H1 (cell line): ENCODE results near the gene RCSD1. TPM values are rescaled to one million over a fixed set of nuclear protein-coding genes. Genes with fewer than 3 reads are reported as not detected.

ENCODE experiments used
- CTCF ChIA-PET: fragments of 300-600 bp; sonication (Branson Sonifier 250); formaldehyde crosslinking; loops from one replicate; lab custom pipeline; 2021; ENCODE audit not compliant: partially characterized antibody; lab: Charles Lee
- POLR2A ChIA-PET: fragments of 300-600 bp; sonication (Branson Sonifier 250); formaldehyde crosslinking; loops from one replicate; lab custom pipeline; 2021; ENCODE audit warnings: inconsistent platforms; ENCODE audit not compliant: partially characterized antibody; lab: Charles Lee
- DNase-seq, 2 experiments: peaks; one replicate each; pipeline versions ENCODE4 v3.0.0 to v3.0.0-alpha.2; 2010 to 2022; ENCODE audit warnings: low spot score in 2 of 2, low read depth in 1 of 2, mixed read lengths in 1 of 2
- FAIRE-seq: peaks from 2 replicates; lab custom pipeline; 2011; peaks lifted over from hg19 to GRCh38; lab: Jason Lieb, UNC
- H2AFZ ChIP-seq: 2 replicates; pipeline ENCODE4 v1.8.1; 2012; ENCODE audit warnings: low read length, inconsistent platforms
- H2AK5ac ChIP-seq: 2 replicates; pipeline ENCODE4 v1.6.1; 2013; ENCODE audit warnings: low read depth, low read length
- H2BK120ac ChIP-seq: replicated peaks from 2 replicates; pipeline ENCODE3; 2013; ENCODE audit warnings: low read depth, low read length, inconsistent platforms
- H2BK12ac ChIP-seq: 2 replicates; pipeline ENCODE4 v1.6.1; 2013; ENCODE audit warnings: low read depth, low read length
- H2BK15ac ChIP-seq: 2 replicates; pipeline ENCODE4 v1.6.1; 2013; ENCODE audit warnings: low read length
- H2BK20ac ChIP-seq: 2 replicates; pipeline ENCODE4 v1.6.1; 2013; ENCODE audit warnings: low read length
- H2BK5ac ChIP-seq: 2 replicates; pipeline ENCODE4 v1.6.1; 2013; ENCODE audit warnings: low read depth, low read length
- H3K14ac ChIP-seq: 2 replicates; pipeline ENCODE4 v1.6.1; 2013; ENCODE audit warnings: inconsistent platforms; ENCODE audit not compliant: insufficient read length
- H3K18ac ChIP-seq: 2 replicates; pipeline ENCODE4 v1.6.1; 2013; ENCODE audit warnings: low read length; ENCODE audit errors: extremely low read depth
- H3K23ac ChIP-seq: 2 replicates; pipeline ENCODE4 v1.6.1; 2013; ENCODE audit warnings: inconsistent platforms; ENCODE audit not compliant: insufficient read length
- H3K23me2 ChIP-seq: 2 replicates; pipeline ENCODE4 v1.6.1; 2013; ENCODE audit warnings: low read depth, low read length
- H3K27ac ChIP-seq: 2 replicates; pipeline ENCODE4 v1.6.1; 2011; ENCODE audit warnings: low read depth, low read length, inconsistent platforms
- H3K27me3 ChIP-seq, 4 experiments: replicated peaks in 1 of 4; 1 replicate in 1 of 4; 2 replicates in 3 of 4; pipeline versions ENCODE4 v1.6.1 to v1.8.1; 2011 to 2013; ENCODE audit warnings: low read length in 3 of 4, mild to moderate bottlenecking in 3 of 4, inconsistent platforms in 2 of 4, mixed read lengths in 2 of 4, moderate library complexity in 1 of 4; ENCODE audit not compliant: control insufficient read depth in 3 of 4, insufficient read depth in 3 of 4; ENCODE audit errors: extremely low read depth in 1 of 4
- H3K36me3 ChIP-seq, 4 experiments: 2 replicates each; pipeline versions ENCODE4 v1.6.1 to v1.8.1; 2011 to 2013; ENCODE audit warnings: mild to moderate bottlenecking in 4 of 4, low read length in 3 of 4, moderate library complexity in 2 of 4, control low read depth in 1 of 4, inconsistent platforms in 1 of 4; ENCODE audit not compliant: insufficient read depth in 4 of 4, control insufficient read depth in 2 of 4
- H3K4ac ChIP-seq: replicated peaks from 2 replicates; pipeline ENCODE3; 2013; ENCODE audit warnings: low read length, low read depth, mixed read lengths, inconsistent platforms; ENCODE audit not compliant: insufficient read length
- H3K4me1 ChIP-seq, 4 experiments: replicated peaks in 1 of 4; 1 replicate in 1 of 4; 2 replicates in 3 of 4; pipeline versions ENCODE4 v1.6.1 to v1.8.1; 2011 to 2013; ENCODE audit warnings: low read length in 3 of 4, inconsistent platforms in 2 of 4, mixed read lengths in 1 of 4; ENCODE audit not compliant: insufficient read depth in 4 of 4, control insufficient read depth in 3 of 4
- H3K4me2 ChIP-seq, 2 experiments: 2 replicates each; pipeline versions ENCODE4 v1.6.1 to v1.8.1; 2011 to 2013; ENCODE audit warnings: low read depth in 2 of 2, low read length in 2 of 2, control low read depth in 1 of 2, inconsistent platforms in 1 of 2, mild to moderate bottlenecking in 1 of 2; ENCODE audit not compliant: insufficient read depth in 1 of 2
- H3K4me3 ChIP-seq, 4 experiments: fragments of 200-600, 300-600 bp in 1 of 4; sonication (generic), shearing (Covaris generic), sonication (Bioruptor Twin) in 1 of 4; 2 replicates each; pipeline versions ENCODE4 v1.5.1 to v1.8.1; 2011 to 2016; ENCODE audit warnings: low read length in 4 of 4, low read depth in 3 of 4, control low read depth in 2 of 4, inconsistent platforms in 2 of 4, mild to moderate bottlenecking in 2 of 4, mixed read lengths in 1 of 4, moderate library complexity in 1 of 4; ENCODE audit not compliant: insufficient read depth in 2 of 4; ENCODE audit errors: extremely low read depth in 1 of 4
- H3K56ac ChIP-seq: replicated peaks from 2 replicates; pipeline ENCODE3; 2013; ENCODE audit warnings: low read depth, mild to moderate bottlenecking, mixed read lengths, low read length, inconsistent platforms; ENCODE audit not compliant: insufficient read length
- H3K79me1 ChIP-seq: 2 replicates; pipeline ENCODE4 v1.6.1; 2013; ENCODE audit warnings: low read depth, low read length, control low read depth
- H3K79me2 ChIP-seq, 2 experiments: 2 replicates each; pipeline versions ENCODE4 v1.6.1 to v1.8.1; 2012 to 2013; ENCODE audit warnings: low read length in 2 of 2, mild to moderate bottlenecking in 2 of 2, inconsistent platforms in 1 of 2; ENCODE audit not compliant: insufficient read depth in 2 of 2, control insufficient read depth in 1 of 2
- H3K9ac ChIP-seq, 4 experiments: replicated peaks in 1 of 4; 1 replicate in 1 of 4; 2 replicates in 3 of 4; pipeline versions ENCODE4 v1.6.1 to v1.8.1; 2011 to 2013; ENCODE audit warnings: low read depth in 3 of 4, low read length in 3 of 4, control low read depth in 2 of 4, mild to moderate bottlenecking in 2 of 4, moderate library complexity in 2 of 4, inconsistent platforms in 1 of 4; ENCODE audit errors: extremely low read depth in 1 of 4
- H3K9me3 ChIP-seq, 2 experiments: 2 replicates each; pipeline versions ENCODE4 v1.6.1 to v1.8.1; 2012 to 2013; ENCODE audit warnings: mild to moderate bottlenecking in 2 of 2, moderate library complexity in 2 of 2, control low read depth in 1 of 2, inconsistent platforms in 1 of 2, low read depth in 1 of 2, low read length in 1 of 2, mixed read lengths in 1 of 2; ENCODE audit not compliant: insufficient read depth in 2 of 2
- H4K20me1 ChIP-seq, 2 experiments: replicated peaks in 1 of 2; 2 replicates each; pipeline versions ENCODE3 to v1.8.1; 2011 to 2013; ENCODE audit warnings: inconsistent platforms in 2 of 2, low read length in 2 of 2, mild to moderate bottlenecking in 1 of 2; ENCODE audit not compliant: insufficient read depth in 2 of 2, control insufficient read depth in 1 of 2
- H4K5ac ChIP-seq: 2 replicates; pipeline ENCODE4 v1.6.1; 2013; ENCODE audit warnings: low read length, low read depth, mixed read lengths, inconsistent platforms; ENCODE audit not compliant: insufficient read length
- H4K8ac ChIP-seq: 2 replicates; pipeline ENCODE4 v1.8.0; 2013; ENCODE audit warnings: mild to moderate bottlenecking, moderate library complexity, low read length, inconsistent platforms; ENCODE audit not compliant: insufficient read depth; ENCODE audit errors: extremely low read depth
- H4K91ac ChIP-seq: replicated peaks from 2 replicates; pipeline ENCODE3; 2013; ENCODE audit warnings: low read length, mixed read lengths, inconsistent platforms; ENCODE audit not compliant: insufficient read length
- ASH2L ChIP-seq: fragments of 200-600, 300-600 bp; sonication (generic); IDR thresholded peaks from one replicate; pipeline ENCODE4 v1.7.1; 2017; ENCODE audit warnings: low read length
- NANOG ChIP-seq: IDR thresholded peaks from 2 replicates; pipeline ENCODE4 v1.6.1; 2011; ENCODE audit warnings: low read length, low read depth, mild to moderate bottlenecking, inconsistent platforms; ENCODE audit not compliant: insufficient read depth, poor library complexity, severe bottlenecking
- PHF8 ChIP-seq: fragments of 200-600 bp; sonication (generic); conservative IDR thresholded peaks from 2 replicates; pipeline ENCODE4 v1.7.1; 2012; ENCODE audit warnings: low read depth, mild to moderate bottlenecking, inconsistent platforms, low read length, moderate library complexity
- RBBP5 ChIP-seq: IDR thresholded peaks from 2 replicates; pipeline ENCODE4 v1.7.1; 2012; ENCODE audit warnings: low read depth, mild to moderate bottlenecking, inconsistent platforms, low read length, moderate library complexity, borderline replicate concordance
- RNF2 ChIP-seq: fragments of 200-900, 300-1000 bp; sonication (generic); IDR thresholded peaks from 2 replicates; pipeline ENCODE4 v1.7.1; 2016; ENCODE audit warnings: borderline replicate concordance, low read depth, mild to moderate bottlenecking, antibody characterized with exemption, low read length; ENCODE audit not compliant: poor library complexity, severe bottlenecking; ENCODE audit errors: missing control alignments
- ZNF274 ChIP-seq: IDR thresholded peaks from 2 replicates; pipeline ENCODE4 v1.7.0; 2012; ENCODE audit warnings: low read length, borderline replicate concordance; ENCODE audit errors: extremely low read depth
- WGBS, 2 experiments: shearing (Covaris generic) in 1 of 2; methylation state at CpG; one replicate each; pipeline versions ENCODE4 v1.1.6 to v1.1.7; 2013 to 2015; ENCODE audit warnings: low lambda C conversion rate in 2 of 2, mixed read lengths in 2 of 2, inconsistent platforms in 1 of 2, low coverage in 1 of 2, missing lambda C conversion rate in 1 of 2; ENCODE audit not compliant: insufficient replicate concordance in 2 of 2, insufficient coverage in 1 of 2, insufficient read length in 1 of 2; ENCODE audit errors: extremely low coverage in 1 of 2, missing lambda C conversion rate in 1 of 2; 5-methylcytosine and 5-hydroxymethylcytosine counted together
- polyA plus RNA-seq, 7 experiments: library from polyadenylated mRNA; depleted of rRNA in 3 of 7; stranded (reverse) in 5 of 7; unstranded in 2 of 7; fragments of >200 nt in 5 of 7; fragments of 200-250 nt in 2 of 7; gene quantifications; 1 replicate in 5 of 7; 2 replicates in 1 of 7; 4 replicates in 1 of 7; pipeline versions ENCODE4 v1.2.1 to v1.2.3, GENCODE V29; 2011 to 2013; ENCODE audit warnings: missing spikeins in 2 of 7, mixed read lengths in 2 of 7
- total RNA-seq: library from RNA; stranded (reverse); fragmentation: NEBNext Ultra II Directional; extraction: Animal tissue kit (Norgen Biotek cat#: 25700); gene quantifications from 2 replicates; pipeline ENCODE4 v1.2.1, GENCODE V29; 2021
- TF ChIP-seq, protein P1 (sequence below), 3 experiments: IDR thresholded peaks; 1 replicate in 2 of 3; 2 replicates in 1 of 3; pipeline versions ENCODE4 v1.5.1 to v1.6.1; 2011; ENCODE audit warnings: low read length in 3 of 3, mild to moderate bottlenecking in 3 of 3, inconsistent platforms in 2 of 3, low read depth in 1 of 3, moderate library complexity in 1 of 3; ENCODE audit not compliant: insufficient read depth in 1 of 3; ENCODE audit errors: control extremely low read depth in 1 of 3

Gene RCSD1
- total and polyA plus RNA-seq, 2 of the 8 experiments (the other 6 are each of a cell fraction or from before 2014, with no cell fraction given), result 0.47 to 0.69 TPM

DNA sequence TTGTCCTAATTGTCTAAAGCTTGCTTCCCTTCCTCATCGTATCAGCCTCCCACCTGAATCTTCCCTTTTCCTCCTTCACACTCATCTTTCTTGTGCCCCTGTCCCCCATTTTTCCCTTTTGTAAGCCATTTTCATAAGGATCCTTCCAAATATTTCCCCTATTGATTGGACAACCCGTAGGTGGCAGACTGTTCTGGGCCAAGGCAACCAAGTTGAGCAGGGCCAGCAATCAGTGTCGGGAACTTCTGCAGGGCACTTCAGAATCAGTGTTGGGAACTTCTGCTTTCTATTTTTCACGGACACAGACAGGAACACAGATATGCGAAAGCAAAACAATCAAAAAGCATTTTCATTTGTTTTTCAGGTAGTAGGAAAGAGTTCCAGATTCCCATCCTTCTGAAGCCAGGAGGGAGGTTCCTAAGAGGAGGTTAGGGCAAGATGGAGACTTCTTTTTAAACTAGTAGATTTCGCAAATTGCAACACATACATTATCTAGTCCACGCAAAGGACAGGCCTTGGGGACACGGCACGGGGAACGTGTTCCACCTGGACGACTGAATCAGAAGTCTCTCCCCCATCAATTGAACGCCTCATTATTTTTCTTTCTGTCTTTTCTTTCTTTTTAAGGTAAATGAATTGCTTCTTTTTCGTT, 91.1 kb downstream of the RCSD1 start:
- H3K4me2 ChIP-seq, result peak overlapping the region; percentile 75 to 84
- H3K14ac ChIP-seq, result no peak overlapping the region
- H2BK120ac ChIP-seq, result no peak overlapping the region
- no peak overlapping the region for H4K5ac ChIP-seq
- no peak overlapping the region for H2BK12ac ChIP-seq
- FAIRE-seq, result no peak
- ChIA-PET POLR2A (interaction anchor here (0.9 to 1.3 kb wide), 2 partner anchors 8 to 215 kb away, joined by 4 to 5 read pairs; partner anchors contain the start of gene DCAF6), CTCF (interaction anchor here (1.7 kb wide), 1 partner anchor 48 kb away, joined by 3 read pairs; no protein-coding TSS in a partner anchor)
- peak overlapping the region; percentile 81 to 97 (median 88) for H3K4me3 ChIP-seq
- H3K79me2 ChIP-seq, result peaks cover 2 to 34% of the 10 kb centered on the region in 2 experiments; a peak in 3 of 4 replicates
- no peaks in the 10 kb centered on the region for H3K23me2 ChIP-seq
- H4K8ac ChIP-seq, result no peak overlapping the region
- no peak overlapping the region for H3K56ac ChIP-seq
- peak overlapping the region; percentile 38 for H2AFZ ChIP-seq
- H3K4me1 ChIP-seq, result peaks cover 3 to 4% (median 3%) of the 10 kb centered on the region in 4 experiments; a peak in 3 of 7 replicates
- DNase-seq, result no peak
- H2BK5ac ChIP-seq, result no peak overlapping the region
- no peak overlapping the region for H3K23ac ChIP-seq
- peak overlapping the region; percentile 34; the same call in 1 of the 2 replicates for H3K18ac ChIP-seq
- 0 out of 8 replicates have a peak, but pooled peaks cover 0 to 4% (median 0%) of the 10 kb centered on the region in 4 experiments for H3K36me3 ChIP-seq
- H3K9ac ChIP-seq, result peak overlapping the region in 3 of 4 experiments; percentile 27 to 48 (median 44); a peak in 4 of 7 replicates
- no peak overlapping the region for H4K91ac ChIP-seq
- H3K9me3 ChIP-seq, result no peaks in the 10 kb centered on the region
- H3K27me3 ChIP-seq, result no peaks in the 10 kb centered on the region
- H2BK15ac ChIP-seq, result no peak overlapping the region
- WGBS, 2 experiments, result 51% methylated on average over 13 of the region's 13 CpGs; no CpG with 5 or more reads in 1 of the 2 experiments
- H3K79me1 ChIP-seq, result peaks cover 9% of the 10 kb centered on the region; the same call in 1 of the 2 replicates
- no peak overlapping the region for H3K4ac ChIP-seq
- H2BK20ac ChIP-seq, result no peak overlapping the region; the same call in 1 of the 2 replicates
- H4K20me1 ChIP-seq, result peaks cover 7 to 12% of the 10 kb centered on the region in 2 experiments
- H2AK5ac ChIP-seq, result no peak overlapping the region
- no peak overlapping the region for H3K27ac ChIP-seq
- TF ChIP-seq, protein P1, sequence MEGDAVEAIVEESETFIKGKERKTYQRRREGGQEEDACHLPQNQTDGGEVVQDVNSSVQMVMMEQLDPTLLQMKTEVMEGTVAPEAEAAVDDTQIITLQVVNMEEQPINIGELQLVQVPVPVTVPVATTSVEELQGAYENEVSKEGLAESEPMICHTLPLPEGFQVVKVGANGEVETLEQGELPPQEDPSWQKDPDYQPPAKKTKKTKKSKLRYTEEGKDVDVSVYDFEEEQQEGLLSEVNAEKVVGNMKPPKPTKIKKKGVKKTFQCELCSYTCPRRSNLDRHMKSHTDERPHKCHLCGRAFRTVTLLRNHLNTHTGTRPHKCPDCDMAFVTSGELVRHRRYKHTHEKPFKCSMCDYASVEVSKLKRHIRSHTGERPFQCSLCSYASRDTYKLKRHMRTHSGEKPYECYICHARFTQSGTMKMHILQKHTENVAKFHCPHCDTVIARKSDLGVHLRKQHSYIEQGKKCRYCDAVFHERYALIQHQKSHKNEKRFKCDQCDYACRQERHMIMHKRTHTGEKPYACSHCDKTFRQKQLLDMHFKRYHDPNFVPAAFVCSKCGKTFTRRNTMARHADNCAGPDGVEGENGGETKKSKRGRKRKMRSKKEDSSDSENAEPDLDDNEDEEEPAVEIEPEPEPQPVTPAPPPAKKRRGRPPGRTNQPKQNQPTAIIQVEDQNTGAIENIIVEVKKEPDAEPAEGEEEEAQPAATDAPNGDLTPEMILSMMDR (IDR thresholded peaks at IDR 0.05; ENCODE audit: control extremely low read depth in 1 of 3, insufficient read depth in 1 of 3, low read depth in 1 of 3, low read length in 3 of 3), result peak; percentile 20 to 24 (median 23); a peak in 3 of 4 replicates
- TF ChIP-seq NANOG (no peak), ZNF274 (no peak), PHF8 (no peak), RBBP5 (no peak), RNF2 (no peak), ASH2L (no peak)
